B cell (primary cell): ENCODE data around the gene SPATA31D4. TPM values are rescaled to one million over a fixed set of nuclear protein-coding genes. Genes with fewer than 3 reads are reported as not detected.
A peak's percentile ranks its signal among the peaks of the same experiment; 100 is the strongest.

ENCODE experiments used
- ATAC-seq: fragments of 200-7000 bp; cut with Tn5 transposase; one replicate; pipeline ENCODE4 v1.10.0; 2021; ENCODE audit warnings: low read depth, mild to moderate bottlenecking, moderate number of reproducible peaks, moderate library complexity
- CTCF ChIA-PET: fragments of 350-600 bp; sonication (Branson Sonifier 250); formaldehyde crosslinking; loops from one replicate; lab custom pipeline; 2021; ENCODE audit warnings: antibody characterized with exemption, inconsistent platforms; lab: Charles Lee
- POLR2A ChIA-PET: fragments of 350-600 bp; sonication (Branson Sonifier 250); formaldehyde crosslinking; loops from one replicate; lab custom pipeline; 2021; ENCODE audit warnings: antibody characterized with exemption; lab: Charles Lee
- DNase-seq: peaks from one replicate; pipeline ENCODE4 v3.0.0; 2013
- H2AFZ ChIP-seq: 2 replicates; pipeline ENCODE4 v1.6.1; 2012; ENCODE audit warnings: mild to moderate bottlenecking, low read depth, low read length; ENCODE audit not compliant: insufficient read depth, poor library complexity, severe bottlenecking
- H3K27ac ChIP-seq, 2 donors: 1 replicate in 1 of 2; 2 replicates in 1 of 2; pipeline ENCODE4 v1.5.1; 2012 to 2013; ENCODE audit warnings: low read length in 2 of 2, mild to moderate bottlenecking in 2 of 2, moderate library complexity in 1 of 2
- H3K27me3 ChIP-seq, 4 experiments: fragments of 200-600 bp in 1 of 4; sonication (generic) in 1 of 4; replicated peaks in 1 of 4; 1 replicate in 2 of 4; 2 replicates in 2 of 4; pipeline versions ENCODE4 v1.6.1 to v1.7.0; 2013 to 2016; ENCODE audit warnings: low read length in 3 of 4, mild to moderate bottlenecking in 2 of 4, mixed read lengths in 1 of 4, moderate library complexity in 1 of 4; ENCODE audit not compliant: insufficient read depth in 4 of 4, control insufficient read depth in 3 of 4; ENCODE audit errors: control extremely low read depth in 1 of 4
- H3K36me3 ChIP-seq, 2 experiments: replicated peaks in 1 of 2; 1 replicate in 1 of 2; 2 replicates in 1 of 2; pipeline versions ENCODE4 v1.6.1 to v1.7.1; 2013; ENCODE audit warnings: low read length in 1 of 2; ENCODE audit not compliant: insufficient read depth in 2 of 2, control insufficient read depth in 1 of 2; ENCODE audit errors: control extremely low read depth in 1 of 2, extremely low read depth in 1 of 2
- H3K4me1 ChIP-seq, 2 donors: fragments of 200-600 bp in 1 of 2; sonication (generic) in 1 of 2; 1 replicate in 1 of 2; 2 replicates in 1 of 2; pipeline versions ENCODE4 v1.5.1 to v1.6.1; 2013 to 2017; ENCODE audit warnings: low read length in 2 of 2; ENCODE audit not compliant: control insufficient read depth in 2 of 2, insufficient read depth in 2 of 2
- H3K4me2 ChIP-seq: replicated peaks from 2 replicates; pipeline ENCODE3; 2012; ENCODE audit warnings: mild to moderate bottlenecking, low read depth, low read length; ENCODE audit not compliant: poor library complexity, severe bottlenecking
- H3K4me3 ChIP-seq, 5 experiments: fragments of 200-600 bp in 1 of 5; sonication (generic) in 1 of 5; 1 replicate in 3 of 5; 2 replicates in 2 of 5; pipeline versions ENCODE4 v1.5.1 to v1.7.0; 2011 to 2016; ENCODE audit warnings: low read length in 4 of 5, mild to moderate bottlenecking in 4 of 5, low read depth in 2 of 5, control low read depth in 1 of 5, moderate library complexity in 1 of 5; ENCODE audit not compliant: insufficient read depth in 1 of 5; ENCODE audit errors: control extremely low read depth in 1 of 5, extremely low read depth in 1 of 5
- H3K79me2 ChIP-seq: fragments of 200-600 bp; sonication (generic); one replicate; pipeline ENCODE4 v1.6.0; 2016; ENCODE audit warnings: low read length; ENCODE audit not compliant: control insufficient read depth, insufficient read depth
- H3K9ac ChIP-seq: fragments of 200-600 bp; sonication (generic); 2 replicates; pipeline ENCODE4 v1.6.1; 2017; ENCODE audit warnings: mild to moderate bottlenecking, low read length, moderate library complexity
- H3K9me3 ChIP-seq, 3 donors: one replicate each; pipeline versions ENCODE4 v1.6.1 to v1.7.1; 2013; ENCODE audit warnings: low read length in 2 of 3; ENCODE audit not compliant: control insufficient read depth in 2 of 3, insufficient read depth in 1 of 3; ENCODE audit errors: control extremely low read depth in 1 of 3
- H4K20me1 ChIP-seq: 2 replicates; pipeline ENCODE4 v1.6.0; 2012; ENCODE audit warnings: mild to moderate bottlenecking, low read length; ENCODE audit not compliant: insufficient read depth, control insufficient read depth, poor library complexity, severe bottlenecking
- H3K27ac Mint-ChIP-seq: one replicate; pipeline ENCODE4 v1.8.0; 2021; ENCODE audit warnings: mixed read lengths
- H3K27me3 Mint-ChIP-seq: one replicate; pipeline ENCODE4 v1.8.0; 2021; ENCODE audit warnings: mixed read lengths
- H3K4me1 Mint-ChIP-seq: one replicate; pipeline ENCODE4 v1.8.0; 2021; ENCODE audit warnings: mixed read lengths
- H3K4me3 Mint-ChIP-seq: one replicate; pipeline ENCODE4 v1.8.0; 2021; ENCODE audit warnings: mixed read lengths
- H3K9me3 Mint-ChIP-seq: one replicate; pipeline ENCODE4 v1.8.0; 2022; ENCODE audit warnings: mixed read lengths; ENCODE audit not compliant: insufficient read depth
- CTCF ChIP-seq: fragments of 200-600 bp; IDR thresholded peaks from one replicate; pipeline ENCODE4 v1.8.0; 2022; ENCODE audit warnings: antibody characterized with exemption, mild to moderate bottlenecking
- EZH2 ChIP-seq: IDR thresholded peaks from 2 replicates; pipeline ENCODE4 v1.6.1; 2012; ENCODE audit warnings: borderline replicate concordance, low read depth, mild to moderate bottlenecking, moderate library complexity, low read length; ENCODE audit not compliant: insufficient read depth, poor library complexity, severe bottlenecking
- WGBS: methylation state at CpG from one replicate; pipeline ENCODE4 v1.1.5; 2013; ENCODE audit warnings: missing lambda C conversion rate; ENCODE audit not compliant: insufficient coverage; 5-methylcytosine and 5-hydroxymethylcytosine counted together
- intact Hi-C: fragments of 100-400 bp; cut with micrococcal nuclease; formaldehyde crosslinking; loops from one replicate; pipeline ENCODE4 v1.10.0; 2022
- polyA plus RNA-seq: library from polyadenylated mRNA; depleted of rRNA; stranded (reverse); fragments of >200 nt; gene quantifications from 2 replicates; pipeline ENCODE4 v1.2.3, GENCODE V29; 2012
- total RNA-seq, 2 donors: library from RNA; stranded (reverse); fragments of 120-200 nt in 1 of 2; gene quantifications; 1 replicate in 1 of 2; 2 replicates in 1 of 2; pipeline versions ENCODE4 v1.2.3 to v1.2.4, GENCODE V29; 2013 to 2022

Gene SPATA31D4
- total and polyA plus RNA-seq, 2 donors (not counting 1 experiment from before 2014, with no cell fraction given), result not detected

- intact Hi-C loops, result no loop called here
- ChIA-PET POLR2A (no interaction called here), CTCF (no interaction called here)
- H2AFZ ChIP-seq, result peak overlapping the region; percentile 16
- Mint-ChIP-seq H3K27me3 (no peaks in the 10 kb centered on the region), H3K9me3 (no peaks in the 10 kb centered on the region), H3K4me3 (no peak overlapping the region), H3K27ac (no peak overlapping the region), H3K4me1 (peaks cover 22% of the 10 kb centered on the region)
- peaks cover 0 to 9% of the 10 kb centered on the region in 2 donors for H3K4me1 ChIP-seq
- ATAC-seq (peak; percentile 31), DNase-seq (no peak)
- no peaks in the 10 kb centered on the region for H4K20me1 ChIP-seq
- no peak overlapping the region for H3K4me3 ChIP-seq
- no peaks in the 10 kb centered on the region for H3K27me3 ChIP-seq
- H3K9me3 ChIP-seq, result peaks cover under 1 to 10% (median 1%) of the 10 kb centered on the region in 3 donors
- no peak overlapping the region for H3K27ac ChIP-seq
- H3K36me3 ChIP-seq, result no peaks in the 10 kb centered on the region
- 100% methylated on average over 1 of the region's 2 CpGs for WGBS
- H3K79me2 ChIP-seq, result no peaks in the 10 kb centered on the region
- H3K9ac ChIP-seq, result no peak overlapping the region
- TF ChIP-seq CTCF, result no peak
- TF ChIP-seq EZH2, result no peak
- H3K4me2 ChIP-seq, result no peak overlapping the region
Measured at GRCh38 chr9:81979196-81979595, 51.0 kb downstream of the SPATA31D4 start.

- H3K27me3 Mint-ChIP-seq, result no peaks in the 10 kb centered on the region
- H3K4me3 Mint-ChIP-seq, result no peak overlapping the region
- Histone ChIP-seq H3K36me3 (no peaks in the 10 kb centered on the region), H3K79me2 (no peaks in the 10 kb centered on the region), H3K27ac (no peak overlapping the region), H3K9me3 (peaks cover 0 to 10% (median 0%) of the 10 kb centered on the region in 3 donors), H3K27me3 (no peaks in the 10 kb centered on the region), H3K9ac (no peak overlapping the region), H3K4me2 (no peak overlapping the region), H3K4me1 (peaks cover 0 to 9% of the 10 kb centered on the region in 2 donors), H3K4me3 (no peak overlapping the region), H2AFZ (no peak overlapping the region), H4K20me1 (no peaks in the 10 kb centered on the region)
- CTCF ChIA-PET, result no interaction called here
- no peaks in the 10 kb centered on the region for H3K9me3 Mint-ChIP-seq
- DNase-seq (no peak), ATAC-seq (no peak)
- intact Hi-C loops, result no loop called here
- H3K4me1 Mint-ChIP-seq, result peaks cover 22% of the 10 kb centered on the region
- no peak for TF ChIP-seq EZH2
- no peak for TF ChIP-seq CTCF
- H3K27ac Mint-ChIP-seq, result no peak overlapping the region
- POLR2A ChIA-PET, result no interaction called here
Measured at GRCh38 chr9:81980568-81980967, 52.3 kb downstream of the SPATA31D4 start.
